MCF 10A (cell line): ENCODE measurements around the gene UBE2Q1. TPM values are rescaled to one million over a fixed set of nuclear protein-coding genes. Genes with fewer than 3 reads are reported as not detected.

Source experiments
- BruUV-seq: library from RNA; stranded (reverse); fragments of 400-500 nt; replicated peaks from 2 replicates; lab custom pipeline; 2021; lab: Mats Ljungman, UMichigan
- CTCF ChIA-PET: fragments of 300-600 bp; sonication (Branson Sonifier 250); formaldehyde crosslinking; extraction: SDS; loops from one replicate; lab custom pipeline; 2021; ENCODE audit warnings: antibody characterized with exemption, inconsistent platforms; lab: Yijun Ruan, JAX
- POLR2A ChIA-PET: fragments of 300-600, 350-650 bp; sonication (Branson Sonifier 250); formaldehyde crosslinking; extraction: SDS; loops from one replicate; lab custom pipeline; 2020; ENCODE audit warnings: antibody characterized with exemption, inconsistent platforms; lab: Yijun Ruan, JAX
- DNase-seq: peaks from one replicate; pipeline ENCODE4 v3.0.0-alpha.2; 2018; ENCODE audit not compliant: unreplicated experiment
- H3K27ac Mint-ChIP-seq: one replicate; pipeline ENCODE4 v1.8.0; 2022; ENCODE audit warnings: mild to moderate bottlenecking, low read depth, mixed read lengths; ENCODE audit not compliant: unreplicated experiment
- H3K27me3 Mint-ChIP-seq: one replicate; pipeline ENCODE4 v1.8.0; 2022; ENCODE audit warnings: mixed read lengths; ENCODE audit not compliant: insufficient read depth, unreplicated experiment
- H3K36me3 Mint-ChIP-seq: one replicate; pipeline ENCODE4 v1.8.0; 2022; ENCODE audit warnings: mild to moderate bottlenecking, moderate library complexity, mixed read lengths; ENCODE audit not compliant: insufficient read depth, unreplicated experiment
- H3K4me1 Mint-ChIP-seq: one replicate; pipeline ENCODE4 v1.8.0; 2022; ENCODE audit warnings: mixed read lengths; ENCODE audit not compliant: insufficient read depth, unreplicated experiment
- H3K4me3 Mint-ChIP-seq: one replicate; pipeline ENCODE4 v1.8.0; 2022; ENCODE audit warnings: mild to moderate bottlenecking, moderate library complexity, mixed read lengths; ENCODE audit not compliant: unreplicated experiment
- H3K9me3 Mint-ChIP-seq: one replicate; pipeline ENCODE4 v1.8.0; 2022; ENCODE audit warnings: mixed read lengths; ENCODE audit not compliant: unreplicated experiment
- CTCF ChIP-seq: fragments of 200-600 bp; IDR thresholded peaks from one replicate; pipeline ENCODE4 v1.8.0; 2022; ENCODE audit warnings: antibody characterized with exemption, mild to moderate bottlenecking; ENCODE audit not compliant: unreplicated experiment
- intact Hi-C: fragments of 100-400 bp; cut with micrococcal nuclease; formaldehyde crosslinking; loops from 2 replicates; pipeline ENCODE4 v1.14.1; 2022
- total RNA-seq: library from RNA; stranded (reverse); gene quantifications from 2 replicates; pipeline ENCODE4 v1.2.3, GENCODE V29; 2022

UBE2Q1 gene
- total RNA-seq, 1 experiment from 2014 or later = 111 TPM

DNA sequence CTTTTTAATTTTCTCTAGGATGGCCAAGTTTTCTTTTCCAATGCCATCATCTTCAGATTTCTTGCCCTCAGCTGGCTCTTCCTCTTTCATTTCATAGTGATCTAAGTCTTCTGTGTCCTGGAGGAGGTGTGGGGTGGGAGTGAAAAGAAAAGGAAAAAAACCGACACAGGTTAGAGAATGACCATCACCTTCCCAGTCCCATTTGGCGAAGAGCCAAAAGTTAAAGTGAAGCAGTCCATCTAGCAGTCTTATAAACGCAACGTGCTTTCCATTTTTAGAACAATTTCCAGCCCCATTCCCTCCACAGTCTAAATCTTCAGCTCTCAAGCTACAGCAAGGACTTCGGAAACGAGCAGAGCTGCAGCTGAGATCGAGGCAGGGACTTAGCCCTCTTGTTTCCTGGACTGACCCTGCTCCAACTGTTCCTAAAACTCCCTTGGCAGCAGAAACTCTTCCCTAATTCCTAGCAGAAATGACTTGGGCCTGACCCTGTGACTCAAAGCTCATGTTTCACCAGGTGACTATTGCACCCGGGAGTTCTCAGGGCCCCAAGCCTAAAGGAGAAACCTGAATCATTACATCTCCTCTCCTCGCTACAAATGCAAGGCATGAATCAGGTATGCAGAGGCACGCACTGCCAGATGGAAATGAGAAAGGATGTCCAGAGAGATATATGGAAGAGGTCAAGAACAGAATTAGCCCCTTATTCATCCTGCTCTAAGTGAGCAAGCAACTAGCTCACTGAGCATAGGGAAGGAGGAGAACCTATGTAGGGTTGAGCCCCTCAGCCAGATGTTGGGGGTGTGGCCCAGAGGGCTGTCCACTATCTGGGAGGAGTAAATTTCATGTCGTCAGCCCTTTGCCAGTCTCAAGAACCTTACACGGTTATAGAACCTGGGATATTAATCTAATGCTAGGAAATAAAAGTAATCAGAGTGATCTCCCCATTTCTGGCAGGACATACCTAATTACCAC lies 5.1 kb downstream of the UBE2Q1 start:
- DNase-seq = peak; percentile 39
- H3K27ac Mint-ChIP-seq = no peak overlapping the region
- ChIA-PET POLR2A (interaction anchor here (0.8 to 1.2 kb wide), 4 partner anchors 69 to 573 kb away, joined by 3 to 4 read pairs (median 3); no protein-coding TSS in a partner anchor), CTCF (interaction anchor here (0.6 to 11.3 kb wide), 10 partner anchors 19 to 532 kb away, joined by 3 to 128 read pairs (median 4); partner anchors contain the start of gene IL6R)
- no peaks in the 10 kb centered on the region for H3K9me3 Mint-ChIP-seq
- H3K4me3 Mint-ChIP-seq = no peak overlapping the region
- intact Hi-C loops = no loop called here
- no peak for TF ChIP-seq CTCF
- peaks cover 78% of the 10 kb centered on the region for H3K36me3 Mint-ChIP-seq
- no TSS peak for BruUV-seq
- peaks cover 22% of the 10 kb centered on the region for H3K4me1 Mint-ChIP-seq
- no peaks in the 10 kb centered on the region for H3K27me3 Mint-ChIP-seq

DNA sequence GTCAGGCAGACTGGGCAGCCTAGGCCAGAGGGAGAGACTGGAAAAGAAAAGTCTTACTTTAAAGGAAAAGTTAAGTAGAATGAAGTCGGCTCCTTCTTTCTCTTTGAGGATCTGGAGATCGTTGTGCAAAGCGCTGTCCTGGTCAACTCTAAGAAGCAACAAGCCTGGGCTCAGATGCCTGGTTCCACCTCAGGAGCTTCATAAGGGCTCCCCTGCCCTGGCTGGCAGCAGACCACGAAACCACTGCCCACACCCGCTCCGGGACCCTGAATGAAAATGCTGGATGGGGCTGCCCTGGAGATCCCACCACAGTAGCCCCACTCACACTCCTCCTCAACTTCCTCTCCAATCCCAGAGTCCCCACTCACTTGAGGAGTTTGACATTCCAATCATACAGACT lies 6.4 kb downstream of the UBE2Q1 start:
- peaks cover 78% of the 10 kb centered on the region for H3K36me3 Mint-ChIP-seq
- no TSS peak for BruUV-seq
- H3K27ac Mint-ChIP-seq = no peak overlapping the region
- TF ChIP-seq CTCF = no peak
- H3K9me3 Mint-ChIP-seq = no peaks in the 10 kb centered on the region
- CTCF ChIA-PET = interaction anchor here (0.6 to 11.3 kb wide), 6 partner anchors 17 to 461 kb away, joined by 3 to 128 read pairs (median 4); no protein-coding TSS in a partner anchor
- H3K27me3 Mint-ChIP-seq = no peaks in the 10 kb centered on the region
- DNase-seq = no peak
- no peak overlapping the region for H3K4me3 Mint-ChIP-seq
- intact Hi-C loops = no loop called here
- peaks cover 18% of the 10 kb centered on the region for H3K4me1 Mint-ChIP-seq
- POLR2A ChIA-PET = interaction anchor here (1.1 to 1.2 kb wide), 2 partner anchors 574 to 578 kb away, joined by 3 read pairs; no protein-coding TSS in a partner anchor

DNA sequence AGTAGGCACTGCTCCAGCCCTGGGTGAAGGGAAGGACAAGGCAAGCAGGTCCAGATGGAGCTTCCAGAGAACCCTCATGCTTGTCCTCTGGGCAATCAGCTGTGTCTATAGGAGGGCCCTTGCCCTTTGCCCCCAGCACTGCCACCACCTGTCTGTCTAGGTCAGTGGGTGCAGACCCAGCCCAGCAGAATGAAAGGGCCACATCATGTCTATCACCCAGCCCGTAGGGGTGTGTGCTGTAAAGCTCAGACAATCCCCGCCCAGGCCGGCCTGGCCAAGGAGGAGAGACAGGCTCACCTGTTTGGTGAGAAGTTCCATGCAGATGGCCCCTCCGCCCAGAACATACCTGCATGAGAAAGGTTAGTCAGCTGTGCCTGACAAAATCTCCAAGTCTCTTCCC lies 7.0 kb downstream of the UBE2Q1 start:
- no peak overlapping the region for H3K4me3 Mint-ChIP-seq

More for the DNA sequence above, 7.0 kb downstream of the UBE2Q1 start:
- TF ChIP-seq CTCF = no peak
- no peak for DNase-seq
- Mint-ChIP-seq H3K27me3 (no peaks in the 10 kb centered on the region), H3K4me1 (peaks cover 19% of the 10 kb centered on the region), H3K9me3 (no peaks in the 10 kb centered on the region), H3K36me3 (peaks cover 76% of the 10 kb centered on the region), H3K27ac (no peak overlapping the region)
- no TSS peak for BruUV-seq
- ChIA-PET POLR2A (interaction anchor here (1.1 kb wide), 1 partner anchor 579 kb away, joined by 3 read pairs; no protein-coding TSS in a partner anchor), CTCF (interaction anchor here (0.6 to 11.3 kb wide), 5 partner anchors 17 to 461 kb away, joined by 3 to 128 read pairs (median 5); no protein-coding TSS in a partner anchor)
- intact Hi-C loops = no loop called here
